Panc1 (cell line): Measurements from ENCODE around the gene MRC2.

Source experiments
- POLR2AphosphoS5 ChIP-seq: IDR thresholded peaks from 2 replicates; pipeline ENCODE4 v1.6.1; 2012; ENCODE audit warnings: mild to moderate bottlenecking, low read depth, low read length, moderate library complexity
- TF ChIP-seq, protein P1 (sequence below): fragments of 450-650 bp; IDR thresholded peaks from 2 replicates; pipeline ENCODE4 v1.5.1; 2017; ENCODE audit warnings: mild to moderate bottlenecking

DNA sequence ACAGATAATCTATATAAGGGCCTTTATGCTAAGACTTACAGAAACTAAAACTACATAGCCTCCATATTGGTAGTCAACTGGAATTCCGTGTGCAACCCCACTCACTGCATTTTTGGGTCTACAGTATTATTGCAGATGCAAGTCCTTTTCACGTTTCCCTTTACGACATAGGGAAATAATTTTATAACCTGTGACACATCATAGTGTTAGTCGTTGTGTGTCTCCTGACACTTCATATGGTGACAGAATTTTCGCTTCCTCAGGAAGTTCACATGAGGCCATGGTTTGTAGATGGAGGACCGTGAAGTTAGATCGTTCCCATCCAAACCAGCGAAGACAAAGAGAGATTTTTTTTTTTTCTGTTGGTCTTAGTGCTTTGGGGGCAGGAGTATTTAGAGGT is 15.7 kb upstream of the MRC2 start:
- TF ChIP-seq, protein P1, sequence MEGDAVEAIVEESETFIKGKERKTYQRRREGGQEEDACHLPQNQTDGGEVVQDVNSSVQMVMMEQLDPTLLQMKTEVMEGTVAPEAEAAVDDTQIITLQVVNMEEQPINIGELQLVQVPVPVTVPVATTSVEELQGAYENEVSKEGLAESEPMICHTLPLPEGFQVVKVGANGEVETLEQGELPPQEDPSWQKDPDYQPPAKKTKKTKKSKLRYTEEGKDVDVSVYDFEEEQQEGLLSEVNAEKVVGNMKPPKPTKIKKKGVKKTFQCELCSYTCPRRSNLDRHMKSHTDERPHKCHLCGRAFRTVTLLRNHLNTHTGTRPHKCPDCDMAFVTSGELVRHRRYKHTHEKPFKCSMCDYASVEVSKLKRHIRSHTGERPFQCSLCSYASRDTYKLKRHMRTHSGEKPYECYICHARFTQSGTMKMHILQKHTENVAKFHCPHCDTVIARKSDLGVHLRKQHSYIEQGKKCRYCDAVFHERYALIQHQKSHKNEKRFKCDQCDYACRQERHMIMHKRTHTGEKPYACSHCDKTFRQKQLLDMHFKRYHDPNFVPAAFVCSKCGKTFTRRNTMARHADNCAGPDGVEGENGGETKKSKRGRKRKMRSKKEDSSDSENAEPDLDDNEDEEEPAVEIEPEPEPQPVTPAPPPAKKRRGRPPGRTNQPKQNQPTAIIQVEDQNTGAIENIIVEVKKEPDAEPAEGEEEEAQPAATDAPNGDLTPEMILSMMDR = no peak
- no peak for TF ChIP-seq POLR2AphosphoS5
